Immature natural killer cell (primary cell): Measurements from ENCODE around the gene PICK1. TPM values are rescaled to one million over a fixed set of nuclear protein-coding genes. Genes with fewer than 3 reads are reported as not detected.

Source experiments
- DNase-seq, 3 donors: peaks; one replicate each; pipeline ENCODE4 v3.0.0; 2022; ENCODE audit warnings: mixed read lengths in 1 of 3
- H3K27ac Mint-ChIP-seq, 6 donors: one replicate each; pipeline ENCODE4 v1.8.0; 2020; ENCODE audit warnings: mixed read lengths in 6 of 6, mild to moderate bottlenecking in 5 of 6, inconsistent platforms in 4 of 6, moderate library complexity in 3 of 6
- H3K27me3 Mint-ChIP-seq, 3 donors: one replicate each; pipeline ENCODE4 v1.8.0; 2020 to 2021; ENCODE audit warnings: low read depth in 3 of 3, mild to moderate bottlenecking in 3 of 3, mixed read lengths in 3 of 3, moderate library complexity in 3 of 3, inconsistent platforms in 1 of 3
- H3K36me3 Mint-ChIP-seq, 3 donors: one replicate each; pipeline ENCODE4 v1.8.0; 2020; ENCODE audit warnings: mixed read lengths in 3 of 3, inconsistent platforms in 2 of 3, mild to moderate bottlenecking in 2 of 3
- H3K4me1 Mint-ChIP-seq, 2 donors: one replicate each; pipeline ENCODE4 v1.8.0; 2020; ENCODE audit warnings: inconsistent platforms in 2 of 2, mild to moderate bottlenecking in 2 of 2, mixed read lengths in 2 of 2, moderate library complexity in 1 of 2
- H3K4me3 Mint-ChIP-seq, 5 donors: one replicate each; pipeline ENCODE4 v1.8.0; 2020; ENCODE audit warnings: mild to moderate bottlenecking in 5 of 5, mixed read lengths in 5 of 5, inconsistent platforms in 3 of 5, moderate library complexity in 3 of 5
- H3K9me3 Mint-ChIP-seq, 6 donors: one replicate each; pipeline ENCODE4 v1.8.0; 2020; ENCODE audit warnings: mild to moderate bottlenecking in 6 of 6, mixed read lengths in 6 of 6, inconsistent platforms in 4 of 6, moderate library complexity in 3 of 6
- polyA plus RNA-seq, 3 donors: library from polyadenylated mRNA; unstranded; fragments of 300-500 nt; fragmentation: Illumina TruSeq; gene quantifications; one replicate each; pipeline ENCODE4 v1.2.3, GENCODE V29; 2021

Gene PICK1
- polyA plus RNA-seq, 3 donors from 2014 or later: 0.12 to 11.1 (median 6.0) TPM

- Mint-ChIP-seq H3K4me1 (peaks cover 0 to 3% of the 10 kb centered on the region in 2 donors), H3K9me3 (no peaks in the 10 kb centered on the region), H3K27me3 (peaks cover 2 to 6% (median 4%) of the 10 kb centered on the region in 3 donors), H3K36me3 (peaks cover 8 to 21% (median 9%) of the 10 kb centered on the region in 3 donors), H3K27ac (no peak overlapping the region), H3K4me3 (no peak overlapping the region)
- no peak for DNase-seq
These were observed 31.6 kb downstream of the PICK1 start for GRCh38 chr22:38088629-38089473.

- Mint-ChIP-seq H3K9me3 (no peaks in the 10 kb centered on the region), H3K27ac (no peak overlapping the region), H3K27me3 (peaks cover 2 to 6% (median 4%) of the 10 kb centered on the region in 3 donors), H3K4me3 (no peak overlapping the region), H3K36me3 (peaks cover 11 to 24% (median 14%) of the 10 kb centered on the region in 3 donors), H3K4me1 (peaks cover 0 to 3% of the 10 kb centered on the region in 2 donors)
- DNase-seq: no peak
These were observed 32.3 kb downstream of the PICK1 start for GRCh38 chr22:38089474-38089851.

- H3K4me3 Mint-ChIP-seq: no peak overlapping the region
These were observed 39.9 kb downstream of the PICK1 start for GRCh38 chr22:38097058-38097457.

GRCh38 chr22:38097557-38098409 lies 40.6 kb downstream of the PICK1 start:
- Mint-ChIP-seq H3K27ac (no peak overlapping the region), H3K4me1 (peaks cover 13 to 15% of the 10 kb centered on the region in 2 donors), H3K4me3 (no peak overlapping the region), H3K27me3 (peaks cover 0 to 9% (median 1%) of the 10 kb centered on the region in 3 donors), H3K36me3 (peaks cover 11 to 25% (median 19%) of the 10 kb centered on the region in 3 donors), H3K9me3 (no peaks in the 10 kb centered on the region)
- no peak for DNase-seq

More at GRCh38 chr22:38097058-38097457, 39.9 kb downstream of the PICK1 start:
- no peaks in the 10 kb centered on the region for H3K9me3 Mint-ChIP-seq
- H3K27me3 Mint-ChIP-seq: peaks cover 0 to 7% (median 1%) of the 10 kb centered on the region in 3 donors
- H3K36me3 Mint-ChIP-seq: peaks cover 11 to 29% (median 19%) of the 10 kb centered on the region in 3 donors
- peaks cover 11 to 12% of the 10 kb centered on the region in 2 donors for H3K4me1 Mint-ChIP-seq
- no peak for DNase-seq
- no peak overlapping the region for H3K27ac Mint-ChIP-seq

- Mint-ChIP-seq H3K27me3 (peaks cover 0 to 9% (median 1%) of the 10 kb centered on the region in 3 donors), H3K27ac (no peak overlapping the region), H3K4me1 (peaks cover 18 to 22% of the 10 kb centered on the region in 2 donors), H3K36me3 (peaks cover 11 to 19% (median 19%) of the 10 kb centered on the region in 3 donors), H3K4me3 (no peak overlapping the region), H3K9me3 (no peaks in the 10 kb centered on the region)
- no peak for DNase-seq
These were observed 41.4 kb downstream of the PICK1 start for GRCh38 chr22:38098410-38099249.

GRCh38 chr22:38103641-38104040 lies 46.4 kb downstream of the PICK1 start:
- peaks cover 14 to 23% (median 16%) of the 10 kb centered on the region in 3 donors for H3K27me3 Mint-ChIP-seq
- H3K9me3 Mint-ChIP-seq: no peaks in the 10 kb centered on the region
- peak overlapping the region in 3 of 5 donors; percentile 2 to 77 (median 77) for H3K4me3 Mint-ChIP-seq
- H3K27ac Mint-ChIP-seq: peak overlapping the region in 4 of 6 donors; percentile 48 to 82 (median 66)
- no peak for DNase-seq
- peaks cover 46 to 55% of the 10 kb centered on the region in 2 donors for H3K4me1 Mint-ChIP-seq
- peaks cover 0 to 6% (median 3%) of the 10 kb centered on the region in 3 donors for H3K36me3 Mint-ChIP-seq

GRCh38 chr22:38104084-38104483 lies 46.9 kb downstream of the PICK1 start:
- Mint-ChIP-seq H3K27ac (peak overlapping the region; percentile 50 to 82 (median 74)), H3K27me3 (peaks cover 17 to 26% (median 19%) of the 10 kb centered on the region in 3 donors), H3K4me3 (peak overlapping the region; percentile 72 to 81 (median 77))

GRCh38 chr22:38106814-38107578 lies 49.8 kb downstream of the PICK1 start:
- no peak for DNase-seq
- H3K27me3 Mint-ChIP-seq: peaks cover 36 to 50% (median 43%) of the 10 kb centered on the region in 3 donors
- H3K4me3 Mint-ChIP-seq: no peak overlapping the region
- H3K9me3 Mint-ChIP-seq: peaks cover 0 to 2% (median 0%) of the 10 kb centered on the region in 6 donors
- H3K36me3 Mint-ChIP-seq: peaks cover 0 to 5% (median 3%) of the 10 kb centered on the region in 3 donors
- no peak overlapping the region for H3K27ac Mint-ChIP-seq
- H3K4me1 Mint-ChIP-seq: peaks cover 36 to 46% of the 10 kb centered on the region in 2 donors

More at GRCh38 chr22:38104084-38104483, 46.9 kb downstream of the PICK1 start:
- DNase-seq: no peak
- peaks cover 0 to 5% (median 3%) of the 10 kb centered on the region in 3 donors for H3K36me3 Mint-ChIP-seq
- no peaks in the 10 kb centered on the region for H3K9me3 Mint-ChIP-seq
- H3K4me1 Mint-ChIP-seq: peaks cover 47 to 56% of the 10 kb centered on the region in 2 donors

- Mint-ChIP-seq H3K4me1 (peaks cover 36 to 41% of the 10 kb centered on the region in 2 donors), H3K4me3 (no peak overlapping the region), H3K9me3 (peaks cover 0 to 2% (median 0%) of the 10 kb centered on the region in 6 donors), H3K27me3 (peaks cover 38 to 54% (median 45%) of the 10 kb centered on the region in 3 donors), H3K36me3 (peaks cover 0 to 7% (median 3%) of the 10 kb centered on the region in 3 donors), H3K27ac (peak overlapping the region in 4 of 6 donors; percentile 62 to 86 (median 80))
- DNase-seq: no peak
These were observed 50.7 kb downstream of the PICK1 start for GRCh38 chr22:38107692-38108515.

- Mint-ChIP-seq H3K4me1 (peaks cover 33 to 35% of the 10 kb centered on the region in 2 donors), H3K36me3 (peaks cover 0 to 7% (median 3%) of the 10 kb centered on the region in 3 donors), H3K27ac (peak overlapping the region in 4 of 6 donors; percentile 62 to 86 (median 80)), H3K9me3 (peaks cover 0 to 2% (median 0%) of the 10 kb centered on the region in 6 donors), H3K27me3 (peaks cover 39 to 56% (median 47%) of the 10 kb centered on the region in 3 donors), H3K4me3 (no peak overlapping the region)
- no peak for DNase-seq
These were observed 51.5 kb downstream of the PICK1 start for GRCh38 chr22:38108561-38109319.
